Subcutaneous adipose tissue (tissue), 4 donors: ENCODE measurements around the gene DLG2. TPM values are rescaled to one million over a fixed set of nuclear protein-coding genes. Genes with fewer than 3 reads are reported as not detected.

Experiments
- CTCF ChIP-seq: fragments of 450-650 bp; IDR thresholded peaks from one replicate; pipeline ENCODE4 v1.5.1; 2016; ENCODE audit warnings: low read depth, mild to moderate bottlenecking, control low read depth, antibody characterized with exemption, moderate library complexity
- total RNA-seq, 4 donors: library from RNA; depleted of rRNA; stranded (reverse); fragments of >200 nt; gene quantifications; one replicate each; pipeline ENCODE4 v1.1.0, GENCODE V29; 2016

DLG2 gene
- total RNA-seq, 4 donors from 2014 or later, result 3.6 to 7.0 (median 6.1) TPM

DNA sequence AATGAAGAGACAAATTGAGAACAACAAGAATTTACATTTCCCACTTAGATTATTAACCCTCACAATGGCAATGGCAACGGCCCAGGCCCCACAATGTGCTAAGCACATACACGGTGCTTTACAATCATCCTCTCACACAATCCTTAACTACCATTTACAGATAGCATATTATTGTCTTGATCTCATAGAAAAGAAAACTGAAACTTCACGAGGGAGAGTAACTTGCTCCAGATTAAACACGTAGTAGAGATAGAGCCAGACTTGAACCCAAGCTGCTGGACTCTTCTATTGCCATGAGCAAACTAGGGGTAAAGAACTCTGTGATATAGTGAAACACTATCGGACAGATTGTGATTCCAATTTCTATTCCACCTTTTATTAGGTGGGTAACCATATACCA, 665.1 kb downstream of the DLG2 start:
- TF ChIP-seq CTCF, result no peak

GRCh38 chr11:84958295-84958694, 668.8 kb downstream of the DLG2 start:
- TF ChIP-seq CTCF, result no peak

DNA sequence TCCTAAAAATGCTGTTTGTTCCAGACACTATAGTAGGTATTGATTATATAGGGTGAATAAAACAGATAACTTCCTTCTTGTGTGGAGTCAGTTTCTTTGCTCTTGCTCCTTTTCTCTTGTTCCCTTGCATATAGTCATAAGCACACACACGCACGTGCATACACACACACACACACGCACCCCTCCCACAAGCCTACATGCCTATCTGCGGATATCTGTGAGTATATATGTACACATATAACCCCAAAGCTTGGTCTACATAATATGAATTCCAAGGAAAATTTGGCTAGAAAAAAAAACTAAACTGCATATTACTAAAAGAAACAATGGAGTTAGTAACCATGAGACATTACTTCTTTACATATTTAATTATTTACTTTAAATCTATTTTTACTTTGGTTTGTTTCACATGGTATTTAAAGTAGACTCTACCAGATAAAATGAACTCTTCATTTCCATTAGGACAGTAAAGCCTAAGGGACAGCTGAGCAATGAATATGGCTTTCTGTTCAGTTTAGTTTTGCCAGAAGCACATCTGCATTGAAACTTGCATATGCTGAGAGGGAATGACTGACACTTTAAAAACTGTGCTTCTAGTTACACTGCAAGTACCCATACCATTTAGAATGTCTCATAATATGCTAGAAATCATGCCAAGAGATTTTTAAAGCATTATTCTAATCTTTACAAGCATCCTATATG, 676.4 kb downstream of the DLG2 start:
- TF ChIP-seq CTCF, result no peak

- TF ChIP-seq CTCF, result no peak
Observed at GRCh38 chr11:84947970-84948580, 679.1 kb downstream of the DLG2 start.

DNA sequence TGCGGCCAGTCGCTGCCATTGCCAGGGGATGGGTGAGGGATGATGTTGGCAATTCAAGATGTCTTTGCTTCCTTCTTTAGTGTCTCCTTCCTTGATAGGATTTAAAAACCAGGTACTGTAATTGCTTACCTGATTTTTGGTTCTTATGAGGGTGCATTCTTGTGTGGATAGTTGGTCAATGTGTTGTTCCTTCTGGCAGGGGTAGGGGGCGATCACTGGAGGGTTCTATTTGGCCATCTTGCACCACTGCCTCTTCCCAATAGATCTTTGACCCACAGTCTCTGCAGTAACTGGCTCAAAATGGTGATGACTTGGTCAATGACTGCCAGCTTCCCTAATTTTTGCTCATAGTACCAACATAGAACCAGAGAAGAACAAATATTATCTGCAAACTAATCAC, 680.1 kb downstream of the DLG2 start:
- TF ChIP-seq CTCF, result no peak

DNA sequence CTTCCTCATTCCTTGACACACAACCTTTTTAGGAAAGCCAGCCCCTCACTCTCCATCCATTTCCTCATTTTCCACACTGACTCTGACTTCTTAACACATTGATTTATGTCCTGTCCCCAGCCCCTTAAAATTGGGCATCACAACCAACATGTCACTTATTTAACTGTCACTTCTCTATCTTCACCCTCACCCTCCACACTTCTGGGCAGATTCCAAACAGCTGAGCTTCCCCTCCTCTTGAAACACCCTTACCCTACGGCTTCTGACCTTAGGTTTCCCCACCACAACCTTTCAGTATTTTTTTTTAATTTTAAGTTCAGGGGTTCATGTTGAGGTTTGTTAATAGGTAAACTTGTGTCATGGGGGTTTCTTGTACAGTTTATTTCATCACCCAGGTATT, 696.3 kb downstream of the DLG2 start:
- TF ChIP-seq CTCF, result no peak

- no peak for TF ChIP-seq CTCF
Observed at GRCh38 chr11:84929738-84930137, 697.4 kb downstream of the DLG2 start.
